IMR-90 (cell line): ENCODE results near the gene ENOX2. TPM values are rescaled to one million over a fixed set of nuclear protein-coding genes. Genes with fewer than 3 reads are reported as not detected.

ENCODE experiments used
- ATAC-seq: fragments of 200-7000 bp; cut with Tn5 transposase; 2 replicates; pipeline ENCODE4 v1.9.1; 2020; ENCODE audit warnings: low read depth, mild to moderate bottlenecking, moderate library complexity
- BruUV-seq: library from RNA; stranded (reverse); fragments of 400-500 nt; replicated peaks from 2 replicates; lab custom pipeline; 2021; lab: Mats Ljungman, UMichigan
- CTCF ChIA-PET: fragments of 300-600 bp; formaldehyde crosslinking; extraction: SDS; loops from one replicate; lab custom pipeline; 2021; ENCODE audit warnings: antibody characterized with exemption; lab: Yijun Ruan, JAX
- POLR2A ChIA-PET: fragments of 300-600 bp; sonication (Branson Sonifier 250); formaldehyde crosslinking; loops from one replicate; lab custom pipeline; 2022; ENCODE audit warnings: antibody characterized with exemption; ENCODE audit not compliant: unreplicated experiment; lab: Charles Lee
- DNase-seq: peaks from one replicate; pipeline ENCODE4 v3.0.0; 2013
- H2AFZ ChIP-seq: replicated peaks from 2 replicates; pipeline ENCODE3; 2013; ENCODE audit warnings: low read length, mild to moderate bottlenecking; ENCODE audit not compliant: poor library complexity
- H2AK5ac ChIP-seq: 2 replicates; pipeline ENCODE4 v1.6.1; 2013; ENCODE audit warnings: low read depth, low read length, inconsistent platforms
- H2AK9ac ChIP-seq: replicated peaks from 2 replicates; pipeline ENCODE3; 2013; ENCODE audit warnings: mild to moderate bottlenecking, low read depth, low read length, moderate library complexity; ENCODE audit not compliant: poor library complexity
- H2BK120ac ChIP-seq: 2 replicates; pipeline ENCODE4 v1.6.1; 2013; ENCODE audit warnings: low read depth, low read length, inconsistent platforms
- H2BK15ac ChIP-seq: 3 replicates; pipeline ENCODE4 v1.6.1; 2013; ENCODE audit warnings: low read depth, low read length, inconsistent platforms
- H2BK20ac ChIP-seq: 2 replicates; pipeline ENCODE4 v1.6.1; 2013; ENCODE audit warnings: low read depth, mild to moderate bottlenecking, inconsistent platforms, low read length, moderate library complexity
- H2BK5ac ChIP-seq: 2 replicates; pipeline ENCODE4 v1.6.1; 2013; ENCODE audit warnings: mild to moderate bottlenecking, low read depth, low read length, inconsistent platforms; ENCODE audit not compliant: poor library complexity, severe bottlenecking
- H3K14ac ChIP-seq: replicated peaks from 2 replicates; pipeline ENCODE4 v1.6.1; 2013; ENCODE audit warnings: low read depth, low read length, inconsistent platforms
- H3K18ac ChIP-seq: 2 replicates; pipeline ENCODE4 v1.6.1; 2013; ENCODE audit warnings: low read depth, low read length, control low read depth
- H3K23ac ChIP-seq: 2 replicates; pipeline ENCODE4 v1.6.1; 2013; ENCODE audit warnings: low read depth, low read length, inconsistent platforms
- H3K27ac ChIP-seq: 2 replicates; pipeline ENCODE4 v1.5.1; 2013; ENCODE audit warnings: mild to moderate bottlenecking, control low read depth, low read length; ENCODE audit not compliant: insufficient read depth
- H3K27me3 ChIP-seq: 2 replicates; pipeline ENCODE4 v1.6.1; 2013; ENCODE audit warnings: low read length; ENCODE audit not compliant: control insufficient read depth, insufficient read depth
- H3K36me3 ChIP-seq: 2 replicates; pipeline ENCODE4 v1.6.1; 2013; ENCODE audit warnings: low read length, mixed read lengths; ENCODE audit not compliant: control insufficient read depth, insufficient read depth
- H3K4ac ChIP-seq: 2 replicates; pipeline ENCODE4 v1.6.1; 2013; ENCODE audit warnings: low read depth, low read length, inconsistent platforms
- H3K4me1 ChIP-seq: 2 replicates; pipeline ENCODE4 v1.6.1; 2013; ENCODE audit warnings: low read length, mixed read lengths; ENCODE audit not compliant: control insufficient read depth, insufficient read depth
- H3K4me2 ChIP-seq: 2 replicates; pipeline ENCODE4 v1.6.1; 2013; ENCODE audit warnings: low read depth, mild to moderate bottlenecking, control low read depth, low read length, moderate library complexity
- H3K4me3 ChIP-seq: 2 replicates; pipeline ENCODE4 v1.5.1; 2013; ENCODE audit warnings: low read depth, mild to moderate bottlenecking, control low read depth, low read length, moderate library complexity; ENCODE audit not compliant: insufficient read depth
- H3K56ac ChIP-seq: 2 replicates; pipeline ENCODE4 v1.6.1; 2013; ENCODE audit warnings: low read length, inconsistent platforms; ENCODE audit not compliant: insufficient read depth; ENCODE audit errors: extremely low read depth
- H3K79me1 ChIP-seq, 2 experiments: 2 replicates each; pipeline ENCODE4 v1.6.1; 2013; ENCODE audit warnings: low read length in 2 of 2, inconsistent platforms in 1 of 2, low read depth in 1 of 2
- H3K9ac ChIP-seq: 2 replicates; pipeline ENCODE4 v1.6.1; 2013; ENCODE audit warnings: low read depth, low read length, control low read depth
- H3K9me1 ChIP-seq: 2 replicates; pipeline ENCODE4 v1.6.1; 2013; ENCODE audit warnings: low read length, inconsistent platforms; ENCODE audit not compliant: insufficient read depth
- H3K9me3 ChIP-seq: 2 replicates; pipeline ENCODE4 v1.6.1; 2013; ENCODE audit warnings: low read length; ENCODE audit not compliant: control insufficient read depth, insufficient read depth
- H4K20me1 ChIP-seq: 2 replicates; pipeline ENCODE4 v1.6.1; 2013; ENCODE audit warnings: low read length, inconsistent platforms; ENCODE audit not compliant: insufficient read depth
- H4K5ac ChIP-seq: 2 replicates; pipeline ENCODE4 v1.6.1; 2013; ENCODE audit warnings: mild to moderate bottlenecking, low read depth, low read length, control low read depth
- H4K8ac ChIP-seq, 2 experiments: 2 replicates each; pipeline ENCODE4 v1.6.1; 2013; ENCODE audit warnings: low read depth in 2 of 2, low read length in 2 of 2, control low read depth in 1 of 2, inconsistent platforms in 1 of 2
- H4K91ac ChIP-seq: 2 replicates; pipeline ENCODE4 v1.6.1; 2013; ENCODE audit warnings: low read depth, low read length, inconsistent platforms; ENCODE audit not compliant: insufficient read depth
- BHLHE40 ChIP-seq: fragments of 150-350 bp; IDR thresholded peaks from 2 replicates; pipeline ENCODE4 v1.6.1; 2016; ENCODE audit warnings: mild to moderate bottlenecking, low read depth, low read length
- CEBPB ChIP-seq: IDR thresholded peaks from 2 replicates; pipeline ENCODE4 v1.6.1; 2012; ENCODE audit warnings: low read depth, low read length, improper control_type of control experiment
- CHD1 ChIP-seq: IDR thresholded peaks from 2 replicates; pipeline ENCODE4 v1.6.1; 2012; ENCODE audit warnings: low read depth, low read length, improper control_type of control experiment
- FOS ChIP-seq: fragments of 150-350 bp; IDR thresholded peaks from 2 replicates; pipeline ENCODE4 v1.6.1; 2016; ENCODE audit warnings: low read depth, low read length
- MAFK ChIP-seq: IDR thresholded peaks from 2 replicates; pipeline ENCODE4 v1.6.1; 2012; ENCODE audit warnings: low read depth, low read length, improper control_type of control experiment
- MAZ ChIP-seq: IDR thresholded peaks from 2 replicates; pipeline ENCODE4 v1.6.1; 2012; ENCODE audit warnings: low read depth, mild to moderate bottlenecking, low read length, improper control_type of control experiment, moderate library complexity, borderline replicate concordance
- MXI1 ChIP-seq: IDR thresholded peaks from 2 replicates; pipeline ENCODE4 v1.6.1; 2012; ENCODE audit warnings: low read depth, mild to moderate bottlenecking, low read length, moderate library complexity, borderline replicate concordance
- NFE2L2 ChIP-seq: fragments of 150-350 bp; IDR thresholded peaks from 2 replicates; pipeline ENCODE4 v1.6.1; 2016; ENCODE audit warnings: low read depth, mild to moderate bottlenecking, low read length
- POLR2A ChIP-seq: IDR thresholded peaks from 2 replicates; pipeline ENCODE4 v1.6.1; 2012; ENCODE audit warnings: mild to moderate bottlenecking, low read depth, low read length
- SMC3 ChIP-seq: fragments of 150-350 bp; IDR thresholded peaks from 2 replicates; pipeline ENCODE4 v1.6.1; 2016; ENCODE audit warnings: low read depth, mild to moderate bottlenecking, antibody characterized with exemption, low read length, moderate library complexity
- WGBS, 2 experiments: methylation state at CpG; one replicate each; pipeline versions ENCODE4 v1.1.5 to v1.1.7; 2013; ENCODE audit warnings: missing lambda C conversion rate in 2 of 2; ENCODE audit not compliant: insufficient read length in 1 of 2; ENCODE audit errors: extremely low coverage in 2 of 2; 5-methylcytosine and 5-hydroxymethylcytosine counted together
- dilution Hi-C: fragments of 300-500 bp; cut with HindIII; formaldehyde crosslinking; loops from one replicate; pipeline ENCODE4 v1.14.3; 2018; ENCODE audit warnings: low sequenced_read_pairs; ENCODE audit not compliant: unreplicated experiment
- in situ Hi-C: fragments of 300-500 bp; cut with MboI; formaldehyde crosslinking; loops from 3 replicates; pipeline ENCODE4 v1.14.3; 2019; ENCODE audit warnings: low sequenced_read_pairs, inconsistent platforms, mixed read lengths
- intact Hi-C: fragments of 100-400 bp; cut with micrococcal nuclease; formaldehyde crosslinking; loops from 2 replicates; pipeline ENCODE4 v1.10.0; 2022
- polyA plus RNA-seq, 3 experiments: library from polyadenylated mRNA; depleted of rRNA; stranded (reverse); fragments of >200 nt; gene quantifications; 2 replicates each; pipeline ENCODE4 v1.2.3, GENCODE V29; 2012; ENCODE audit warnings: low replicate concordance in 1 of 3
- total RNA-seq: library from RNA; depleted of rRNA; stranded (reverse); fragments of >200 nt; gene quantifications from 2 replicates; pipeline ENCODE4 v1.2.3, GENCODE V29; 2012
- TF ChIP-seq, protein P1 (sequence below): fragments of 150-350 bp; IDR thresholded peaks from 2 replicates; pipeline ENCODE4 v1.6.1; 2017; ENCODE audit warnings: mild to moderate bottlenecking, antibody characterized with exemption, low read length, low read depth

ENOX2 gene
- total and polyA plus RNA-seq, 2 of the 4 experiments (the other 2 are of a cell fraction), result 6.3 to 11.8 TPM

DNA sequence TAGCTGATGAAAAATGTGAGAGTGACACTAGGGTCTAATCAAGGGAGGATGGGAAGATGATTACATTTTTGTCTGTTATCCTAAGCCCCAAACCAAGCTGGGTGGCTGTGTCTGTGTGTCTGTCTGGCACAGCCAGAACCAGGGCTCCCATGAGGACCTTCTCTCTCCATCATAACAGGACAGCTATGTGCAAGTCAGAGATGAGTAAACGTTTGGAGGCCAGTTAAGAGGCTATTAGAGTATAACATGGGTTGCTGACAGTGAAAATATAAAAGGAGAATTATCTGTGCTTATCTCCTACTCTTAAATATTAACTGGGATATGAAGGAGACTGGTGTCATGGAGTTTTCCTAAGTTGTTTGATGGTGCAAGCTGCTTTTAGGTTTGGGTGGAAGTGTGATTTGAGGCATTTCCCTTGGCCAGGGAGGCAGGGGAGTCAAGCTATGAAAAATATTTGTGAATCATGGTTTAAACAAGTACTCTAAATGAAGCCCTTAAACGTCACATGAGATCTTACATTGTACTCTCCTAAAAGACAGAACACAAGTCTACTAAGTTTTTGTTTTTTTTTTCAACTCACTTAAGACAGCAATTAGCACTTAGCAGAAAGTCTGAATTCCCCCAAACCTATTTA is 156.2 kb downstream of the ENOX2 start:
- no peak overlapping the region for H3K27ac ChIP-seq
- peak overlapping the region; percentile 56; the same call in 1 of the 2 replicates for H4K5ac ChIP-seq
- H3K36me3 ChIP-seq, result no peaks in the 10 kb centered on the region
- no peak overlapping the region for H4K91ac ChIP-seq
- no peaks in the 10 kb centered on the region for H4K20me1 ChIP-seq
- H4K8ac ChIP-seq, result no peak overlapping the region
- ATAC-seq, result peak; percentile 75
- H2AFZ ChIP-seq, result no peak overlapping the region
- H3K4me3 ChIP-seq, result no peak overlapping the region
- POLR2A ChIA-PET, result no interaction called here
- dilution Hi-C loops (no loop called here), intact Hi-C loops (no loop called here), in situ Hi-C loops (no loop called here)
- peaks cover 1% of the 10 kb centered on the region; the same call in 1 of the 2 replicates for H3K27me3 ChIP-seq
- no peak overlapping the region for H3K4ac ChIP-seq
- H2BK15ac ChIP-seq, result no peak overlapping the region
- H3K23ac ChIP-seq, result no peak overlapping the region
- H2AK5ac ChIP-seq, result no peak overlapping the region
- no peak overlapping the region for H2AK9ac ChIP-seq
- no peaks in the 10 kb centered on the region for H3K9me3 ChIP-seq
- H3K4me1 ChIP-seq, result peaks cover 4% of the 10 kb centered on the region
- no peaks in the 10 kb centered on the region for H3K79me1 ChIP-seq
- peak overlapping the region; percentile 81; the same call in 1 of the 2 replicates for H3K18ac ChIP-seq
- no peak overlapping the region for H3K9ac ChIP-seq
- no peak overlapping the region for H3K56ac ChIP-seq
- BruUV-seq, result no TSS peak
- TF ChIP-seq POLR2A (no peak), CHD1 (no peak), NFE2L2 (no peak), CEBPB (no peak), SMC3 (no peak), MXI1 (no peak), BHLHE40 (no peak), MAFK (no peak), MAZ (no peak), FOS (no peak)
- TF ChIP-seq, protein P1, sequence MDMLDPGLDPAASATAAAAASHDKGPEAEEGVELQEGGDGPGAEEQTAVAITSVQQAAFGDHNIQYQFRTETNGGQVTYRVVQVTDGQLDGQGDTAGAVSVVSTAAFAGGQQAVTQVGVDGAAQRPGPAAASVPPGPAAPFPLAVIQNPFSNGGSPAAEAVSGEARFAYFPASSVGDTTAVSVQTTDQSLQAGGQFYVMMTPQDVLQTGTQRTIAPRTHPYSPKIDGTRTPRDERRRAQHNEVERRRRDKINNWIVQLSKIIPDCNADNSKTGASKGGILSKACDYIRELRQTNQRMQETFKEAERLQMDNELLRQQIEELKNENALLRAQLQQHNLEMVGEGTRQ, result no peak
- no peaks in the 10 kb centered on the region for H3K9me1 ChIP-seq
- no peak overlapping the region for H2BK20ac ChIP-seq
- CTCF ChIA-PET, result interaction anchor here (0.6 to 1.1 kb wide), 3 partner anchors 21 to 223 kb away, joined by 3 to 7 read pairs (median 3); no protein-coding TSS in a partner anchor
- H3K4me2 ChIP-seq, result no peak overlapping the region; the same call in 1 of the 2 replicates
- peak overlapping the region; percentile 30 for H2BK5ac ChIP-seq
- peak; percentile 22 for DNase-seq
- no peak overlapping the region for H3K14ac ChIP-seq
- WGBS, 2 experiments, result no CpG with 5 or more reads among the region's 2 CpGs
- H2BK120ac ChIP-seq, result peak overlapping the region; percentile 16; the same call in 1 of the 2 replicates
